HG02852 (cell line): ENCODE results near the gene CHCHD10.

ENCODE experiments used
- ATAC-seq: cut with Tn5 transposase; IDR thresholded peaks from one replicate; pipeline ENCODE4 v1.9.1; 2021; ENCODE audit warnings: mild to moderate bottlenecking, moderate library complexity; ENCODE audit not compliant: unreplicated experiment

Gene CHCHD10

GRCh38 chr22:23773483-23774113 is 5.8 kb upstream of the CHCHD10 start:
- ATAC-seq: no peak

GRCh38 chr22:23772649-23773473 is 5.1 kb upstream of the CHCHD10 start, which contains the start of gene MMP11:
Gene MMP11, plus strand, starts transcription at chr22:23772849. Its CDS starts 22 bp downstream, at chr22:23772871.
- no peak for ATAC-seq

- no peak for ATAC-seq
Observed at GRCh38 chr22:23772315-23772648, 4.5 kb upstream of the CHCHD10 start.

GRCh38 chr22:23769321-23769965 is 1.7 kb upstream of the CHCHD10 start:
- ATAC-seq: no peak

GRCh38 chr22:23767303-23767672 is 484 bp downstream of the CHCHD10 start:
- ATAC-seq: no peak

GRCh38 chr22:23764899-23765881 is 2.6 kb downstream of the CHCHD10 start:
- ATAC-seq: no peak

GRCh38 chr22:23763954-23764353 is 3.8 kb downstream of the CHCHD10 start:
- ATAC-seq: no peak

- ATAC-seq: no peak
Observed at GRCh38 chr22:23763579-23763945, 4.2 kb downstream of the CHCHD10 start.

- no peak for ATAC-seq
Observed at GRCh38 chr22:23762842-23763578, 4.8 kb downstream of the CHCHD10 start, which contains the start of gene C22orf15. Gene C22orf15, plus strand, starts transcription at chr22:23762990. Its CDS starts 317 bp downstream, at chr22:23763307.

- no peak for ATAC-seq
Observed at GRCh38 chr22:23760056-23760455, 7.7 kb downstream of the CHCHD10 start.

- no peak for ATAC-seq
Observed at GRCh38 chr22:23759566-23759965, 8.2 kb downstream of the CHCHD10 start.

- ATAC-seq: no peak
Observed at GRCh38 chr22:23756891-23757290, 10.9 kb downstream of the CHCHD10 start.

GRCh38 chr22:23755711-23756110 is 12.1 kb downstream of the CHCHD10 start:
- no peak for ATAC-seq

GRCh38 chr22:23754980-23755636 is 12.7 kb downstream of the CHCHD10 start:
- no peak for ATAC-seq

GRCh38 chr22:23754220-23754919 is 13.4 kb downstream of the CHCHD10 start, which contains the start of gene VPREB3:
Gene VPREB3, minus strand, starts transcription at chr22:23754425. Its CDS starts 62 bp downstream, at chr22:23754363.
- no peak for ATAC-seq

- ATAC-seq: no peak
Observed at GRCh38 chr22:23753385-23753784, 14.4 kb downstream of the CHCHD10 start.

GRCh38 chr22:23752750-23753149 is 15.0 kb downstream of the CHCHD10 start:
- no peak for ATAC-seq

- ATAC-seq: no peak
Observed at GRCh38 chr22:23752090-23752691, 15.6 kb downstream of the CHCHD10 start.
